ENCODE measurements around the gene NQO1.
A peak's percentile ranks its signal among the peaks of the same experiment; 100 is the strongest.

NQO1 gene

GRCh38 chr16:69725480-69726312 is 664 bp downstream of the NQO1 start:
- H3K4me3 ChIP-seq, result peak overlapping the region; percentile 77
- no peak for DNase-seq (ENCODE audit: low spot score)
- TF ChIP-seq CTCF (IDR thresholded peaks at IDR 0.05), result no peak
- peak overlapping the region; percentile 77 to 88 for H3K27ac ChIP-seq

- DNase-seq (ENCODE audit: low spot score), result no peak
- peak overlapping the region; percentile 77 for H3K4me3 ChIP-seq
- peak overlapping the region in 1 of 2 donors; percentile 88 for H3K27ac ChIP-seq
- no peak for TF ChIP-seq CTCF (IDR thresholded peaks at IDR 0.05)
Measured at GRCh38 chr16:69724981-69725479, 1.3 kb downstream of the NQO1 start.

- peak; percentile 24 for DNase-seq (ENCODE audit: low spot score)
- Histone ChIP-seq H3K27ac (peak overlapping the region in 1 of 2 donors; percentile 88), H3K4me3 (peak overlapping the region; percentile 77)
- TF ChIP-seq CTCF (IDR thresholded peaks at IDR 0.05), result no peak
Measured at GRCh38 chr16:69724414-69724873, 1.9 kb downstream of the NQO1 start.

GRCh38 chr16:69721441-69721957 is 4.9 kb downstream of the NQO1 start:
- H3K4me3 ChIP-seq, result no peak overlapping the region
- TF ChIP-seq CTCF (IDR thresholded peaks at IDR 0.05), result no peak
- DNase-seq (ENCODE audit: low spot score), result no peak
- no peak overlapping the region for H3K27ac ChIP-seq

- no peak for DNase-seq (ENCODE audit: low spot score)
- no peak for TF ChIP-seq CTCF (IDR thresholded peaks at IDR 0.05)
- Histone ChIP-seq H3K4me3 (no peak overlapping the region), H3K27ac (no peak overlapping the region)
Measured at GRCh38 chr16:69720822-69721430, 5.4 kb downstream of the NQO1 start.

- no peak for TF ChIP-seq CTCF (IDR thresholded peaks at IDR 0.05)
- H3K4me3 ChIP-seq, result no peak overlapping the region
- H3K27ac ChIP-seq, result no peak overlapping the region
- no peak for DNase-seq (ENCODE audit: low spot score)
Measured at GRCh38 chr16:69718111-69718764, 8.1 kb downstream of the NQO1 start.
